AG04449 (cell line): Measurements from ENCODE around the gene NHS.

Experiments
- CTCF ChIA-PET: fragments of 350-600 bp; formaldehyde crosslinking; extraction: SDS; loops from one replicate; lab custom pipeline; 2021; ENCODE audit warnings: antibody characterized with exemption; lab: Yijun Ruan, JAX
- POLR2A ChIA-PET: fragments of 400-600, 350-600 bp; formaldehyde crosslinking; extraction: SDS; loops from one replicate; lab custom pipeline; 2020; ENCODE audit warnings: antibody characterized with exemption, inconsistent platforms; lab: Yijun Ruan, JAX
- DNase-seq: peaks from one replicate; pipeline ENCODE4 v3.0.0-alpha.2; 2010; ENCODE audit warnings: low read depth, low spot score
- H3K4me3 ChIP-seq: 2 replicates; pipeline ENCODE4 v1.5.1; 2011; ENCODE audit warnings: low read depth, mild to moderate bottlenecking, control low read depth, low read length
- CTCF ChIP-seq: IDR thresholded peaks from one replicate; pipeline ENCODE4 v1.5.1; 2011; ENCODE audit warnings: mild to moderate bottlenecking, moderate library complexity, low read length, control low read depth, inconsistent platforms; ENCODE audit not compliant: insufficient read depth; ENCODE audit errors: missing control alignments

NHS gene

GRCh38 chrX:17635231-17635630, 260.2 kb downstream of the NHS start:
- ChIA-PET CTCF (no interaction called here), POLR2A (no interaction called here)
- TF ChIP-seq CTCF: no peak
- DNase-seq: no peak
- no peak overlapping the region for H3K4me3 ChIP-seq

GRCh38 chrX:17637235-17637634, 262.2 kb downstream of the NHS start:
- no peak for TF ChIP-seq CTCF
- no peak overlapping the region for H3K4me3 ChIP-seq
- ChIA-PET POLR2A (no interaction called here), CTCF (no interaction called here)
- DNase-seq: no peak

GRCh38 chrX:17638731-17639130, 263.7 kb downstream of the NHS start:
- ChIA-PET CTCF (no interaction called here), POLR2A (no interaction called here)
- DNase-seq: no peak
- no peak overlapping the region for H3K4me3 ChIP-seq
- no peak for TF ChIP-seq CTCF

GRCh38 chrX:17642891-17643290, 267.9 kb downstream of the NHS start:
- ChIA-PET POLR2A (no interaction called here), CTCF (no interaction called here)
- H3K4me3 ChIP-seq: no peak overlapping the region
- TF ChIP-seq CTCF: no peak
- DNase-seq: no peak

GRCh38 chrX:17643528-17643927, 268.5 kb downstream of the NHS start:
- ChIA-PET POLR2A (no interaction called here), CTCF (no interaction called here)
- no peak for TF ChIP-seq CTCF
- no peak for DNase-seq
- H3K4me3 ChIP-seq: no peak overlapping the region

- H3K4me3 ChIP-seq: no peak overlapping the region
- POLR2A ChIA-PET: no interaction called here
- no peak for DNase-seq
- CTCF ChIA-PET: no interaction called here
- no peak for TF ChIP-seq CTCF
Measured at GRCh38 chrX:17644001-17644400, 269.0 kb downstream of the NHS start.
